NCI-H1105 treated with DMSO at 0.1 percent for 48 hours (cell line): ENCODE results near the gene LYPD5.
"Not testable (repeated sequence)": the region's sequence is repeated elsewhere in the genome, so short reads cannot be mapped to it uniquely, and the experiment has no call there.

Source experiments
- DNase-seq: peaks from one replicate; lab custom pipeline; 2025; lab: John Stamatoyannopoulos, UW

Gene LYPD5

DNA sequence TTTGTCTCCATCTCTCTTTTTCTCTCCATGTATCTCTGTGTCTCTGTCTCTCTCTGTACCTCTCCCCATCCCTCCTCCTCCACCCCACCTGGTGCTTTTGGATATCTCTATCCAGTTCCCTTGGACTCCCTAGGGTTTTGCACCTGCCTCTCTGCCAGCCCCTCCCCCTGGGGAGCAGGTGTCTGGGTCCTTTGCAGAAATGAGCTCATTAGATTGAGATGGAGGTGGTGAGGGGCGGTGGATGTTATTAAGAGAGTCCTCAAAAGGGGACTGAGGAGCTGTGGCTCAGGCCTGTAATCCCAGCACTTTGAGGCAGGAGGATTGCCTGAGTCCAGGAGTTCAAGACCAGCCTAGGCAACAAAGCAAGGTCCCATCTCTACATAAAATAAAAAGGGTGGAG is 23.6 kb downstream of the LYPD5 start:
- peak; percentile 86 for DNase-seq

DNA sequence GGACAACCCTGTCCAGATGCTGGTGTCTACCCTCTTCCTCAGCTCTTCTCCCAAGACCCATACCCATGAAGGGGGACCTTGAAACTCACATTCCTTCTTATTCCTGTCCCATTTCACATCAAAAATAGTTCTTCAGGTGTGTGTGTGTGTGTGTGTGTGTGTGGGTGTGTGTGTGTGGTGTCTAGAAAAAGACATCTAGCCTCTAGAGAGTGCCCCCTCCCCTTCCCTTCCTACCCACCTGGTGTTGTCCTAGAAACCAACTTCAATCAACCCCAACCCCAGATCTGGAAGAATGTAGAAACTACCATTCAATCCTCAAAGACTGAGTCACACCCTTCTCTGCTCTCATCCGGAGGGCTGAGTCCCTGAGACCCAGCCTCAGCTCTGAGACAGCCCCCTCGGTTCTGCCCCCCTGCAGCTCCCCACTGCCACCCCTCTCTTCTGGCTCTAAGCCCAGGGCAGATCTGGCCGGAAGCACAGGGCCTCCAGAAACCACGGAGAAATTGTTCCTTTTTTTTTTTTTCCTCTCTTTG is 25.0 kb downstream of the LYPD5 start:
- peak; percentile 84 for DNase-seq

DNA sequence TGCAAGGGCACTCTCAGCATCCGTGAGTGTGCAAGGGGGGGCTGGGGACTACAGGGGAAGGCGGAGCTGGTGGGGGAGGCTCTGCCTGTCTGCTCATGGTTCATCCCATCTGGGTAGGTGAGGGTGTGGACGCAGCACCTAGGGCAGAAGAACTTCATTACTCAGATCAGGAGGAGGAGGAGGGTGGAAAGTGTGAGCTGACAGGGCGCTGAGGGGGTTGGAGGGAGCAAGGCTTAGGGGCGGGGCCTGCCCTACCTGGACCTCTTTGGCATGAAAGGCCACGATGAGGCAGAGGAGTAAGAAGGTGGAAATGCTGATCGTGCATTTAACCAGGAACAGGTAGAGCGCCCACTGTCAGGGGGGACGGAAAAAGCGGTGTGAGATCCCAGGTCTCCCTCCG is 26.0 kb downstream of the LYPD5 start:
- no peak for DNase-seq

DNA sequence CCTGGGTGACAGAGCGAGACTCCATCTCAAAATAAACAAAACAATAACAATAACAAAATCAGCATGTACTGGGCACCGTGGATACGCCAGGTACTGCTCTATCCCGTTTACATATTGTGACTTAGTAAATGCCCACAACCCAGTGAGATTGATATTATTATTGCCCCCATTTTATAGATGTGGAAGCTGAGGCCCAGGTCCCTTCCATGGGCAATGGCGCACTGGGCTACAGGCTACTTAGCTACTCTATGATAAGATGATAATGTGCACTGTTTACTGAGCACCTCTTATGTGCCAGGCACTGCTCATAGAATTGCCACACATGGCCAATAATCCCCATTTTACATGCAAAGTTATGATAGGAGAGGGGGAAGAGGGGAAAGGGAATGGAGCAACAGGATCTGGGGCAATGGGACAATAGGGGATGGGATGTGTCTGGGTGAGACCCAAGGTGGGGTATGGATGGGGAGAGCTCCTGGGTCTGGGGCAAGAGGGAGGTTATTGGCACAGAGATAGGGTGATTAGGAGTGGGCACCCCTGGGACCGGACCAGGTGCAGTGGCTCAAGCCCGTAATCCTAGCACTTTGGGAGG is 26.9 kb downstream of the LYPD5 start:
- no peak for DNase-seq

DNA sequence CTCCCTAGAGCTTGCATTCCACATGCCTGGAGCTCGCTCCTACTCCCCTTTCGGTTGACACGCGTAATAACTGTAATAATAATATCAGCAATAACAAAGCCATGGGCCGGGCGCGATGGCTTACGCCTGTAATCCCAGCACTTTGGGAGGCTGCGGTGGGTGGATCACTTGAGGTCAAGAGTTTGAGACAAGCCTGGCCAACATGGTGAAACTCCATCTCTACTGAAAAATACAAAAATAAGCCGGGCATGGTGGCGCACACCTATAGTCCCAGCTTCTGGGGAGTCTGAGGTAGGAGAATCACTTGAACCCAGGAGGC is 27.3 kb downstream of the LYPD5 start:
- DNase-seq: not testable (repeated sequence)

DNA sequence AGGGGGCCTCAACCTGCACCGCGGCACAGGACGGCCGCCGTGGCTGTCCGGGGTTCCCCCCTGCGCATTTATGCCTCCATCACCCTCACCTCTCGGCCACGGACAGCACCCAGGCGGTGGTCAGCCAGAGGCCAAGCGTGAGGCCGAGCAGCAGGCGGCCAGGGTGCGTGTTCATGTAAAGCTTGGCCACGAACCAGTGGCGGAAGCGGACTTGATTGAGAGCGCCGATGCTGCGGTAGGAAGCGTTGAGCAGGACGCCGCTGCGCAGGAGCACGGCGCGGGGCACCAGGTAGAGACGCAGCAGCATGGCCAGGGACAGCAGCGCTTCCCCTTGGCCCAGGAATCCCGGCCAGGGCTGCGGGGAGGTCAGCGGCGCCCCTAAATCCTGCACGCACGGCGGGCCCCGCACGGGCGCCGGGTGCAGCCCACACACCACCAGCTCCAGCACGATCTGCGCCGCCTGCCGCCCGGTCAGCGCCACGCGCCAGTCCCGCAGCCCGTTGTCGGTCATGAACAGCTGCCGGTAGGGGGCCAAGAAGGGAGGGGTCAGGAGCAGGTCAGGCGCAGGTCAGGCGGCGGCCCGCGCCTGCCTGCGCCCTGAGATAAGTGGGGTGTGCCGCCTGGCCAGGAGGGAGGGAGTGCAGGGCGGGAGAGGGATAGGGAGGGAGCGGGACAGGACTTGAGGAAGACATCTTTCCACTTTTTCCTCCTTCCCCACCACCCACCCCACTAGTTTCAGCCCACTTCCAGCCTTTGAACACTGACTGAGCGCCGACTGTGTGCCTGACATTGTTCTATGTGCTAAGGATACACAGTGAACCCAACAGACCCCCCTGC is 27.9 kb downstream of the LYPD5 start:
- DNase-seq: no peak

DNA sequence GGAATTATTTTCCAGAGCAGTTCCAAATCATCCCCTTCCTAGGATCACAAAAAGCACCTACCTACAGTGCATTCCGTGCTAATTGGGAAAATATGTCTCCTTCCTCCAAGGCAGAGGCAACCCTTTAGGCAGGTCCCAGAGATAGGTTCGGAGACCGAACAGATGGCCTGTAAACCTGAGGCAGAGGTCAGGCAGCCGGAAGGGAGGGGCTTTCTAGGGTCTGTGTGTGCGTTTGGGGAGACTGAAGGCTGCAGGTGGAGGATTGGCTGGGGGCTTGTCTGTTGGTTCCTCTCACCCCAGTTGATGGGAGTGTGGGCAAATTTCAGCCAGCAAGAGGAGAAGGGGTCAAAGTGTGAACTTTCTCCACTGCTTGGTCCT is 28.5 kb downstream of the LYPD5 start:
- DNase-seq: no peak

DNA sequence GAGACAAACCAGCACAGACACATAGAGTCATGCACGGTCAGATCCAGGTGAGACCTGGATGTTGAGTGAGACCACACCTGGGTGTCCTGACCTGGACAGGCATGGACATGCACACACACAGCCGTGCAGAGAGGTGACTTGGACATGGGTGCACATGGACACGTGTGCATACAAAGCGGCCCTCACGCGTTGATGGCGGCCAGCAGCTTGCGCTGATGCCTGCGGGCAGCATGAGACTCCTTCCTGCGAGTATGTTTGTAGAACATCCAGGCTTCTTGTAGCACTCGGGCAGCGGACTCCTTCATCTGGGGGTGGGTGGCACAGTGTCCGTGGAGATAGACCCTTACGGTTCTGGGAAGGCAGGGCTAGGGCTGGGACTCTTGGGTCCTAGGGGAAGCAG is 33.0 kb downstream of the LYPD5 start:
- no peak for DNase-seq

DNA sequence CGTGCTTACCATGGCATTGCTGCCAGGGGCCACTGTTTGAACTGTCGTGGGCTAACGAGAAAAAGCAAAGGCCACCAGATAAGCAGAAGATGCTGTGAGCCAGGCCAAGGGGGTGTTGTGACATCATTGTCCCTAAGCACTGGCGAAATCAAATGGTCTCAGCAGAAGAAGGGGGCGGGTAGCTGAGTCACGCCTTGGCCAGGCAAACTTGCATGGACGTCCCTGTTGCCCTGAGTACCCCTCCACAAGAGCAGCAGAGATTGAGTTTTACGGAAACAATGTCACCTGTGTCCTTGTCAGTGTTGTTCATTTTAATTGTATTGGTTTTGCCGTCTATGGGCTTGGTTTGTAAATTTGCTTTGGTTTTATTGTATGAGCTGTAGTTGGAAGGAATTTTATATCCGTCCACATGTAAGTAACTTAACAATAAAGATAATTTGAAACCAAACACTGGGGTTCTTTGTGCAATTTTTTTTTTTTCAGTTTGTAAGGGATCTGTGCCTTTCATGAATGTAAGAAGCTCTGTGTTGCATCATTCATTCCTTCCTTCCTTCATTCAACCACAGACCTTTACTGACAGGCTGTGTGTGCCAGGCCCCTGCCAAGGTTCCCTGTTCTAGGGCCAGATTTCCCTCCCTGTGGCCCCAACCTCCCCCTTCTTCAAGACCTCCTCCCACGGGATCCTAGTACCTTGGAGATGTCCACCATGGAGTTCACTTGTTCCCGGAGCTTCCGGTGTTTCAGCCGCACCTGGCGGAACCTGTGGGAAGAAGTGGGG is 33.8 kb downstream of the LYPD5 start:
- DNase-seq: no peak

DNA sequence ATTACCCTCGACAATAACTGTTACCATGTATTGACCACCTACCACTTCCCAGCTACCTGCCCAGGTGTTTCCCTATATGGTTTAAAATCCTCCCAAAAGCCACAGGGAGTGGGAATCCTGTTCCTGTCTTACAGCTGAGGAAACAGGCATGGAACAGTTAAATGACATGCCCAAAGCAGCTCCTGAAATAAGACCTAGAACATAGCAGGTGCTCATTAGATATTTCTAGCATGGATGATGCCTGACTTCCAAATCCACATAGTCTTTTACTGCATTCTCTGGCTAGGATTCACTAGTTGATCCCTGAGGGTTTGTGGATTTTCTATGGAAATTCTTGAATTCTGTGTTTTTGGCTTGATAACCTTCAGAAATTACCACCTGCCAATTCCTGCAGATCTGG is 34.4 kb downstream of the LYPD5 start:
- DNase-seq: no peak

DNA sequence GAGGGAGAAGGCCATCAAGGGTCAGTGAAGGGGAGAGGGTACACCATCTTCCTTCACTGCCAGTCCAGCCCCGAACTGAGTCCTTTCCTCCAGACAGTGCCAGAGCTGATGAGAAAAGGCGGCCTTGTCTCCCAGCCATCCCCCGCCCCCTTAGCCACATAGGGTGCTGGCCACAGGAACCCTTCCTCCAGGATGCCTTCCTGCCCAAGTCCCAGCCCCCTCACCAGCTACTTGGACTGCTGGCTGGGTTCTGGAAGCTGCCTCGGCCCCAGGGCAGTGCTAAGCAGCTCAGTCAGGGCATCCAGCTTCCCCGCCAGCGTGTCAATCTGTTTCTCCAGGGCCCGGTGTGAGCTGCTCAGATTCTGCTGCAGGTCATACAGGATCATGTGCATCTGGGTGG is 34.9 kb downstream of the LYPD5 start:
- DNase-seq: no peak

DNA sequence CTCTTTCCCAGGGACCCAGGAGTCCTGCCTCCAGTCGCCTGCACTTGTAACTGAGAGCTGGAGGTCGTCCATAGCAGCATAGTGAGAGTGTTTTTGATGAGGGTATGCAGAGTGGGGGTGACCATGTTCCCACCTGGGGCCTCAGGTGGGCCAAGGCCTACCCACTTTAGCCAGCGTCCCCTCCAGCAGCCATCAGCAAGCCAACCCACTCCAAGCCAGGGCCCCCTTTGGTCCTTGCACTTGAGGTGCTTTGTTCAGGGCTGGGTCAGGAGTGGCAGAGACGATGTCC is 35.5 kb downstream of the LYPD5 start:
- no peak for DNase-seq

DNA sequence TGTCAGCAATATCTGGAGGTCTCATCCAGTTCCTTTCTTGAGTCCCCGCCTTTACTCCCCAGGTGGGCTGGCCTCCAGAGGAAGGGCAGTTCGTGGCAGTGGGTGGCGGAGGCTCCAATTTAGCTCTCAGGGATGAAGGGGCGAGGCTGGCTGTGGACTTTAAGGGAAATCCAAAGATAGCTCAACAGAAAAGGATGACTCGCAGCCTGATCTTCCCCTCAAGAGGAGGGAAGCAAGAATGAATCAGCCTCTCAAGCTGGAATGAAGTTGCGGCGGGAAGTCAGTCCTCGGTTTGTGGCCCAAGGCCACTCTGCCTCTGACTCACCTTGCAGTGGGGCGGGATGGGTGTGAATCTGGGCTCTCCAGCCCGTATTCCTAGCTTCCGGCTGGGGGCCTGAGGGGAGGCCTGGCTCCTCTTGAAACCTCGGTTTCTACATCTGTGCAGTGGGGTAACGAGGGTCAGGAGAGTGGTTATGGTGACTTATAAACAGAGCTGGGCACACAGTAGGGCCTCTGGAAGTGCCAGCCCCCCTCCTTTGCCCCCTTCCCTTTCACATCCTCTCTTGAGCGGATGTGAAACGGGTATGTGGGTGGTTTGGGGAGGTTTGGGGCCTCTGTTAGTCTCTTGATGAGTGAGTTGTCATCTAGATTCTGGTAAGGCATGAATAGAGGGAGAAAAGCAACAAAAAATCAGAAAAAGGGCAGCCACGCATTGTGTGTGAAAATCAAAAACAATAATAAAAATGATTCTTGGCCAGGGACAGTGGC is 37.0 kb downstream of the LYPD5 start:
- DNase-seq: no peak

DNA sequence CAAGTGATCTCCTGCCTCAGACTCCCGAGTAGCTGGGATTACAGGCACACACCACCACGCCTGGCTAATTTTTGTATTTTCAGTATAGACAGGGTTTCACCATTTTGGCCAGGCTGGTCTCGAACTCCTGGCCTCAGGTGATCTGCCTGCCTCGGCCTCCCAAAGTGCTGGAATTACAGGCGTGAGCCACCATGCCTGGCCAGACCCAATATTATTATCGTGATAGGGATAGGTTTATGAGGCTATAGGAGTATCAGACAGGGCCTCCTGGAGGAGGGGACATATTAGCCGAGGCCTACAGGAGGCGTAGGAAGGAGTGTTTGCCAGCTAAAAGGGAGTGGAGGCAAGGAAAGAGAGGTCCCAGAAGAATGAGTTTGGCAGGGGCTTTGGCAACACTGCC is 37.6 kb downstream of the LYPD5 start:
- not testable (repeated sequence) for DNase-seq

DNA sequence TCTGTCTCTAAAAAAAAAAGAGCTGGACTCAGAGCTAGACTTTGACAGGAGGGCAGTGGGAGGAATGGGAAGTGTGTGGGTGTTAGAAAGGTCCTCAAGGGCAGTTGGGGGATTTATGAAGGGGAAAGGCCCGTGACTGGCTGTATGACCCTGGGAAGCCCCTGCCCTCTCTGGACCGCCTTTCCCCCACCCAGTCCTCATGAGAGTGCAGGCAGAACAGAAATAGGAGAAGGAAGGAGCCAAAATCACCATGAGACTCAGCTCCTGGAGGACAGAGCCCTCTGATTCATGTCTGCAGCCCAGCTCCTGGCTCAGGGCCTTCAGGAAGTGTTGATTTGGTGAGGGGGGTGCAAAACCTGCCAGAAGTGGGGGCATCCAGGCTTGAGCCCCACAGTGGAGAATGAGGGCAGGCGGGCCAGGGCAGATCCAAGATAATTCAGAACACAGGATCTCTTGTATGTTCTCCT is 38.7 kb downstream of the LYPD5 start:
- DNase-seq: no peak

DNA sequence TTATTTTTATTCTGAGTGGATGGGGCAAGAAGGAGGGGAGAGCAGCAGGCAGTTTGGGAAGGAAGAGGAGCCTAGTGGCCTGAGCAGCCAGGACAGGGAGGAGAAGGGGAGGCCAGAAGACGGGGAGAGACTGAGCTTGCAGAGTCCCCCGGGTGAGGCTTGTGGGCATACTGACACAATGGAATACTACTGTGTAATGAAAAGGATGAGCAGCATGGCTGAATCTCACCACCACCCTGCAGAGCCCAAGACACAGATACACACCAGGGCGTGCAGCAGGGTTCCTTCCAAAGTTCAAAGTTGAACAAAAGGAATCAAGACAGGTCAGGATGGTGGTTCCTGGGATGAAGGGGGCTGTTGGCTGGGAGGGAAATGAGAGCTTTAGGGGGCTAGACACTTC is 39.4 kb downstream of the LYPD5 start:
- DNase-seq: no peak

DNA sequence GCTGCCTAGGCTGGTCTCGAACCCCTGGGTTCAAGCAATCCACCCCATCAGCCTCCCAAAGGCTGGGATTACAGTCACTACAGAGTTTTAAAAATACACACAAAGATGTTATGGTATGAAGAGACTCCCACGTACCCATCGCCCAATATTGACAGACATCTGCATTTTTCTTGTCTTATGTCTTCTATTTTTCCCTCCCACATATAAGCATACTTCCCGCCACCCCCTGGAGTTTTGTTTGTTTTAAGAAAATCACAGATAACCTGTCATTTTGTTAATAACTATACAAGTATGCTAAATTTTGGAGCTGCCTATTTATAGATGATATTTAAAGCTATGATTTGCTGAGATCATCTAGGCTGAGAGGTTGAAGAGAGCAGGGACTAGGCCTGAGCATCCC is 41.3 kb downstream of the LYPD5 start:
- DNase-seq: no peak

DNA sequence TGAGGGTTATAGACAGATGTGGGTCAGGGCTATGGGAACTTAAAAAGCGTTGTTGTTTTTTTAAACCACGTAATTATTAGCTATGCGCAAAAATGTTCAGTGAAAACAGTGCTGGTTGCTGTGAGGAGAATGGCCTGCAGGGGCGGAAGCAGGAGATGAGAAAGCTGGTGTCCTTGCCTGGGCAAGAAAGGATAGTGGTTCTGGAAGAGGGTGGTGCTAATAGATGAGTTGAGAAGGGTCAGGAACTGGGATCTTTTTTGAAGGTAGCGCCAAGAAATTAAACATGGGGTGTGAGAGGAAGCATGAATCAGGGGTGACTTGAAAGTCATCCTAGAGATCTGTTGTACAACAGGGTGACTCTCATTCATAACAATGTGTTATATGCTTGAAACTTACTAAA is 42.7 kb downstream of the LYPD5 start:
- DNase-seq: no peak

DNA sequence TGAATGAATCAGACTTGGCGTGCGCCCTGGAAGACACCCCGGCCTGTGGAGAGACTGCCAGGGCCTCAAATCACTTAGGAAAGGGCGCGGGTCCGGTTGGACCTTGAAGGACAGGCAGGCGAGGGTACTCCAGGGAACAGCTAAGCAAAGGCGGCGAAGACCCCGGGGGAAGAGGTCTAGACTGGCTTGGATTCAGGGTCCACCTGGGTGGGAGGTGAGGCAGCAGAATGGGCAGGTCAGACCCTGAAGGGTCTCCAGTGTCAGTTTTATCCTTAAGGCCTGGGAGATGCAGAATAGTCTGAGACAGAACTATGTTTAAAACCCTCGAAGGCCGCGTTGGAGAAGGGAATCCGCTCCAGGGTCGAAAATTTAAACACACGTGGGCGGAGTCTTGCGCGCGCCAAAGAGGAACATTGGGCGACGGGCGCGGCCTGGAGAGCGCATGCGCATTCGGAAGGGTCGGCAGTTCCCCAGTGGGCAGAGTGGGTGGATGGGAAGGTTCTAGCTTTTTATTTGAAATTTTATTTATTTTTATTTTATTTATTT is 46.9 kb downstream of the LYPD5 start:
- DNase-seq: peak; percentile 84

DNA sequence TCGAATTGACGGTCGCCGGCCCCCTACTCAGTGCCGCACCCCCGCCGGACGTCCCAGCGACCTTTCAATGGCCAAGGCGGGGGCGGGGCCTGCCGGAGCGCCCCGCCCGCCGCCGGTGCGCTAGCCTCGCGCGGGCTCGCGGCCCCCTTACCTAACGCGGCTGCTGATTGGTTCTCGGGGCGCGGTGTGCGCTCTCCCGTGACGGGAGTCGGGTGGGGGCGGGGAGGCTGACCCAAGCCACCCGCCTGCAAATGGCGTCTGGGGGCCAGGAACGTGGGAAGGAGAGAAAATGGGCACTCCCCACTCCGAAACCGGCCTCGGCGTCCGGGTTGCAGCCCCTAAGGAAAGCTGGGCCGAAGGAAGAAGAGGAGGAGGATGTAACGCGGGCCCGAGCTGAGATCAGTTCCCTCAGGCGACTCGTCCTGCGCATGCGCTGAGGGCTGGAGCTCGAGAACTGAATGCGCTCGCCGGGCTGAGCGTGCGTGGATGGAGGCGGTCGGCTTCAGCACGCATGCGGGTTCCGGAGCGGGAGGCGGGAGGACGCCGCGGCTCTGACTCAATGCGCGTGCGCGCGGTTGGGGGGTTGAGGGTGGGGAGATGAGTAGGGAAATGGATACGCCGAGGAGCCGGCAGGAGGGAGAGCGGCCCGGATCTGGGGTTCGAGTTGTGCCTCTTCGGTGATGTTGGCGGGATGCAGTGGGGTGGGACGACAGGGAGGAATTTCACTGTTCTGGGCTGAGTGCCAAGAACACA is 47.6 kb downstream of the LYPD5 start, which contains the start of gene SMG9:
TSS of gene SMG9 (minus strand) at position 460 of the 753 bp plus-strand sequence. CDS start 4,221 bp downstream, outside the sequence.
- peak; percentile 93 for DNase-seq

DNA sequence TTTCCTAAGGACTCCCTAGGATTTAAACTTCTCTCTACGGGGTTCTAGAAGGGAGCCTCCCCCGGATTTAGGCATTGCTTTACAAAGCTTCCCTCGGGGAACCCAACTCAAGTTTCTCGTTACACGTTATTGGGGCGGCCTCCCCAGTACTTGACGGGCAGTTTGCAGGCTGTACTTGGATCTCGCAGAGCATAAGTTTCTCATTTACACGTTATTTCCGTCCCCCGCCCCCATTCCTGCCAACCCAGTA is 48.1 kb downstream of the LYPD5 start:
- no peak for DNase-seq
